Ectodermal cell (in vitro differentiated cells): ENCODE results near the gene TPD52L2.
A peak's percentile ranks its signal among the peaks of the same experiment; 100 is the strongest.

ENCODE experiments used
- H3K27ac ChIP-seq: 2 replicates; pipeline ENCODE4 v1.7.0; 2013; ENCODE audit warnings: mild to moderate bottlenecking, low read depth, low read length; ENCODE audit not compliant: insufficient read depth, poor library complexity, severe bottlenecking
- H3K27me3 ChIP-seq: 2 replicates; pipeline ENCODE4 v1.7.0; 2013; ENCODE audit warnings: mild to moderate bottlenecking, low read length; ENCODE audit not compliant: insufficient read depth, control insufficient read depth, poor library complexity, severe bottlenecking
- H3K36me3 ChIP-seq: one replicate; pipeline ENCODE4 v1.7.0; 2013; ENCODE audit warnings: low read length; ENCODE audit not compliant: control insufficient read depth, insufficient read depth
- H3K4me1 ChIP-seq: one replicate; pipeline ENCODE4 v1.7.0; 2013; ENCODE audit warnings: low read length; ENCODE audit not compliant: control insufficient read depth, insufficient read depth
- H3K4me3 ChIP-seq: 2 replicates; pipeline ENCODE4 v1.7.0; 2013; ENCODE audit warnings: low read depth, low read length, control low read depth; ENCODE audit not compliant: insufficient read depth
- H3K9me3 ChIP-seq: 2 replicates; pipeline ENCODE4 v1.7.0; 2013; ENCODE audit warnings: mild to moderate bottlenecking, low read length, moderate library complexity; ENCODE audit not compliant: control insufficient read depth
- WGBS, 2 experiments: methylation state at CpG; one replicate each; pipeline ENCODE4 v1.1.7; 2013; ENCODE audit warnings: missing lambda C conversion rate in 2 of 2; 5-methylcytosine and 5-hydroxymethylcytosine counted together

The TPD52L2 gene

GRCh38 chr20:63896264-63897105 lies 31.4 kb downstream of the TPD52L2 start:
- H3K4me1 ChIP-seq: peaks cover 9% of the 10 kb centered on the region
- peaks cover 5% of the 10 kb centered on the region for H3K27me3 ChIP-seq
- H3K4me3 ChIP-seq: peak overlapping the region; percentile 61
- H3K9me3 ChIP-seq: no peaks in the 10 kb centered on the region
- 55 to 62% methylated on average over 17 to 18 of the region's 18 CpGs for WGBS, 2 experiments
- H3K27ac ChIP-seq: no peak overlapping the region
- H3K36me3 ChIP-seq: no peaks in the 10 kb centered on the region

GRCh38 chr20:63897978-63898561 lies 33.0 kb downstream of the TPD52L2 start:
- H3K27ac ChIP-seq: no peak overlapping the region
- peaks cover 9% of the 10 kb centered on the region for H3K4me1 ChIP-seq
- H3K27me3 ChIP-seq: peaks cover 5% of the 10 kb centered on the region
- no peaks in the 10 kb centered on the region for H3K9me3 ChIP-seq
- H3K4me3 ChIP-seq: no peak overlapping the region
- 91 to 94% methylated on average over 6 of the region's 6 CpGs for WGBS, 2 experiments
- no peaks in the 10 kb centered on the region for H3K36me3 ChIP-seq

DNA sequence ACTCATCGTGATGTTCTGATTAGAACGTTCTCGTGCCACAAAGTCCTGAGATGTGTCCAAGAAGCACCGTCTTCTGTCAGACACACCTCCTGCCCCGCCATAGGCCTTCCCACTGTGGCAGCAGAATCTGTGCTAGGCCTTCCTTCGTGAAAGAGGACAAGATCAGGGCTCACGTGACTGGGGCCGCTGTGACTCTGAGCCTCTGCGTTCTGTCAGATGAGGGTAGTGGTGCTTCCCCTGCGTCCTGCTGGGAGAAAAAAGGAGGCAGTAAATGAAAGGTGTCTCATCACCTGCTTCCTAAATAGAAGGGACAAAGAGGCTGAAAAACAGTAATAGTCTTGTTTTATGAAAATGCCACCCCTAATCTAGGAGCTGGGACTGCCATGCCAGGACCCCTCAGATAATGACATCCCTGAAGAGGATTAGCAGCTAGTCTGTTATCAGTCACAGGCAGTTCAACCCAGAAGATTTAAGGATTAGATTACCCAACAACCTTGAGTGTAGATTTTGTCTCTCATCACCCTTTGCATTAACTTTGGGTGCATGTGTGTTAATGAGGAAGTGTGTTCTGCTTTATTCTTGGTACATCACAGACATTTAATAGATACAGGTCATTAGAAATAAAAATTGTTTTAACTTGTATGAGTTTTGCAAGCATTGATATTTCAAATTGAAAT lies 34.0 kb downstream of the TPD52L2 start:
- WGBS, 2 experiments: 87 to 90% methylated on average over 10 of the region's 10 CpGs
- peaks cover 2% of the 10 kb centered on the region for H3K27me3 ChIP-seq
- peaks cover 9% of the 10 kb centered on the region for H3K4me1 ChIP-seq
- H3K36me3 ChIP-seq: no peaks in the 10 kb centered on the region
- H3K4me3 ChIP-seq: no peak overlapping the region
- H3K9me3 ChIP-seq: no peaks in the 10 kb centered on the region
- no peak overlapping the region for H3K27ac ChIP-seq

DNA sequence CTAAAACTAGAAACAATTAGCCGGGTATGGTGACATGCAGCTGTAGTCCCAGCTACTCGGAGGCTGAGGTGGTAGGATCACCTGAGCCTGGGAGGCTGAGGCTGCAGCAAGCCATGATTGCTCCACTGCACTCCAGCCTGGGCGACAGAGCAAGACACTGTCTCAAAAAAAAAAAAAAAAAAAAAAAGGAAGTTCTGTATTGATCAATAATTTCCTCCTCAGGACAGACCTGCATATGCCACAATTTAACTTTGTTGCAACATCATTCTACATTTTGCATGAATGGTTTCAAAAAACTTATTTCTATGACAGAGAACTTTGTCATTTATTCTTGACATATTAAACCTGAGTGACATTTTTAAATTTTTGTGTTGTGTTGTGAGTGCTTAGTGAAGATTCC lies 35.3 kb downstream of the TPD52L2 start:
- H3K9me3 ChIP-seq: no peaks in the 10 kb centered on the region
- no peaks in the 10 kb centered on the region for H3K36me3 ChIP-seq
- peaks cover 9% of the 10 kb centered on the region for H3K4me1 ChIP-seq
- no peak overlapping the region for H3K4me3 ChIP-seq
- H3K27me3 ChIP-seq: no peaks in the 10 kb centered on the region
- WGBS, 2 experiments: 90 to 91% methylated on average over 2 to 3 of the region's 3 CpGs
- H3K27ac ChIP-seq: no peak overlapping the region

GRCh38 chr20:63903796-63904561 lies 38.9 kb downstream of the TPD52L2 start:
- Histone ChIP-seq H3K4me1 (no peaks in the 10 kb centered on the region), H3K27me3 (no peaks in the 10 kb centered on the region), H3K4me3 (no peak overlapping the region), H3K9me3 (no peaks in the 10 kb centered on the region), H3K27ac (no peak overlapping the region), H3K36me3 (no peaks in the 10 kb centered on the region)
- WGBS, 2 experiments: 93 to 94% methylated on average over 10 to 11 of the region's 11 CpGs

DNA sequence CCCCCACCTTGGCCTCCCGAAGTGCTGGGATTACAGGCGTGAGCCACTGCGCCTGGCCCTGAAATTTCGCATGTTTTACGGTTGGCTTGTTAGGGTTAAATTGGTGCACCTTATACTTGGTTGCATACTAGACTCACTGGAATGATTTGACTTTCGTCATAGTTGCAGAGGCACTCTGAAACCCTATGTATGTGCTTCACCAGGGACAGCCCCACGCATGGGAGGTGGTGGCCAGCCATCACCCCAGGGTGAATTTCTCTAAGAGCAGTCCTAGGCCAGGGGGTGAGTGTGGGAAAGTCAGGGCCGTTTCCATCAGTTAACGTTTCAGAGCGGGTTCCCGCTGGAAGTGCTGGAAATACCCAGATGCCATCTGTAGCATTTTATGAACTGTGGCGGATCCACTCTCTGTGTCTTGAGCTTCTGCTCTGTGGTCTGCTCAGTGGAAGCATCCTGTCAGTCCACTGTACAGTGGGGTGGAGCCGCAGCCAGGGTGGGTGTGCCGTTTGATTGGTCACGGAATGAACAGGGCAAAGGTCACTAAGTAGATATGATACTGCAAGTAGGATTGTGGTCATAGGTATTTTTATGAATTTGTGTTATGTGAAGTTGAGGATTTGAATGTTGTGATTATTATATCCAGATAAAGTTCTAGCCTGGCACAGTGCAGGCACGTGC lies 43.1 kb downstream of the TPD52L2 start:
- WGBS, 2 experiments: 95 to 96% methylated on average over 16 of the region's 16 CpGs
- Histone ChIP-seq H3K9me3 (no peaks in the 10 kb centered on the region), H3K4me1 (peaks cover 7% of the 10 kb centered on the region), H3K27me3 (no peaks in the 10 kb centered on the region), H3K27ac (no peak overlapping the region), H3K4me3 (no peak overlapping the region), H3K36me3 (no peaks in the 10 kb centered on the region)

DNA sequence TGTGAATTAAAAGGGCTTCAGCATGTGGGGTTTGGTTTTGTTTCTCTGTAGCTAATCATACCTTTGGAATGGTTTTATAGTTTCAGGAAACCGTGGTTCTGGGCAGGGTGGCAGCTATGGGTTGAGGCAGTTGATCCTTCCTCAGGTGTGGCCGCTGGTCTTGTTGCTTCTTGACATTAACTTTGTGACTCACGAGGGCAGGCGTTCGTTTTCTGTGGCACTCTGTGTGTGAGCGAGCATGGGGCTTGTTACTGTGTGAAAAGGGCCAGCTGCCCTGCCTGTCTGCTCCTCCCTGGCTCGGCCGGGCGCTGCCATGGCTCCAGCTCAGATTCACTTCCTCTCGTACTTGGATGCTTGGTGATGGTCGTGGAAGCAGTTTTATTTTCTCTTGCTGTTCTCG lies 46.1 kb downstream of the TPD52L2 start:
- Histone ChIP-seq H3K36me3 (no peaks in the 10 kb centered on the region), H3K4me1 (peaks cover 7% of the 10 kb centered on the region), H3K4me3 (no peak overlapping the region), H3K9me3 (no peaks in the 10 kb centered on the region), H3K27ac (no peak overlapping the region), H3K27me3 (no peaks in the 10 kb centered on the region)
- WGBS, 2 experiments: 90% methylated on average over 12 of the region's 12 CpGs

DNA sequence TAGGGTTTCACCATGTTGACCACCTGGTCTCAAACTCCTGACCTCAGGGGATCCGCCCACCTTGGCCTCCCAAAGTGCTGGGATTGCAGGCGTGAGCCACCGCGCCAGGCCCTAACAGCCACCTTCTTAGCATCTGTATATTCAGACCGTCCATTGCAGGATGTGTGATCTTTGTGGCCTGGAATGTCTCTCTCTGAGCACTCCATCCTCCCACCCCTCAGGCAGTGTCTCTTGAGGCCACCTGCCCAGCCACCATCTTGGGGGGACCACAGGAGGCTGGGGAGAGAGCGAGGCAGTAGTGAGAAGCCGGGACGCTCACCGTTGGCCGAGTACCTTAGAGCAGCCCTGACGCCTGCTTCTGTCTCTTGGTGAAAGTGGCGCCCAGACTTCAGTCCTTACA lies 48.7 kb downstream of the TPD52L2 start:
- no peaks in the 10 kb centered on the region for H3K9me3 ChIP-seq
- H3K27me3 ChIP-seq: no peaks in the 10 kb centered on the region
- no peaks in the 10 kb centered on the region for H3K36me3 ChIP-seq
- H3K4me1 ChIP-seq: peaks cover 7% of the 10 kb centered on the region
- 93 to 95% methylated on average over 12 of the region's 12 CpGs for WGBS, 2 experiments
- H3K27ac ChIP-seq: no peak overlapping the region
- no peak overlapping the region for H3K4me3 ChIP-seq

- 95% methylated on average over 6 of the region's 6 CpGs for WGBS, 2 experiments
- Histone ChIP-seq H3K4me1 (peaks cover 7% of the 10 kb centered on the region), H3K9me3 (no peaks in the 10 kb centered on the region)
These were observed 50.4 kb downstream of the TPD52L2 start for GRCh38 chr20:63915471-63915870.

More at GRCh38 chr20:63915471-63915870, 50.4 kb downstream of the TPD52L2 start:
- no peak overlapping the region for H3K27ac ChIP-seq
- peaks cover 3% of the 10 kb centered on the region for H3K36me3 ChIP-seq
- no peaks in the 10 kb centered on the region for H3K27me3 ChIP-seq
- no peak overlapping the region for H3K4me3 ChIP-seq
